GM11168 (cell line): Measurements from ENCODE around the gene MLLT1.
"Not testable (repeated sequence)": the region's sequence is repeated elsewhere in the genome, so short reads cannot be mapped to it uniquely, and the experiment has no call there.

ENCODE experiments used
- in situ Hi-C: fragments of 300-500 bp; cut with MboI; formaldehyde crosslinking; loops from one replicate; pipeline ENCODE4 v1.12.0; 2022; ENCODE audit warnings: low sequenced_read_pairs; ENCODE audit not compliant: unreplicated experiment

MLLT1 gene

GRCh38 chr19:6279931-6280591 is at the start of gene MLLT1:
Gene MLLT1 (minus strand): TSS chr19:6279975. CDS start chr19:6279784, 191 bp downstream.
- in situ Hi-C loops, result no loop called here

- in situ Hi-C loops, result no loop called here
Observed at GRCh38 chr19:6326815-6327214, 47.0 kb upstream of the MLLT1 start.

DNA sequence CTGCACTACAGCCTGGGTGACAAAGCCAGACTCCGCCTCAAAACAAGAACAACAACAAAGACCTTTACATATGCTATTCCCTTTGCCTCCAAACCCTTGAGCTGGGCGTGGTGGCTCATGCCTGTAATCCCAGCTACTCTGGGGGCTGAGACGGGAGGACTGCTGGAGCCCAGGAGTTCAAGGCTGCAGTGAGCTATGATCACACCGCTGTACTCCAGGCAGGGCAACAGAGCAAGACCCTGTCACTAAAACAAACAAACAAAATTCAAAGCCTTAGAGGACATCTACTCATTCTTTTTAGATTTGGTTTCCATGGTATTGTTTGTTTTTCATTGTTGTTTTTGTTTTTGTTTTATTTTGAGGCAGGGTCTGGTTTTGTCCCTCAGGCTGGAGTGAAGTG is 45.8 kb upstream of the MLLT1 start:
- in situ Hi-C loops, result no loop called here

- in situ Hi-C loops, result no loop called here
Observed at GRCh38 chr19:6324757-6325156, 45.0 kb upstream of the MLLT1 start.

- in situ Hi-C loops, result no loop called here
Observed at GRCh38 chr19:6322284-6322683, 42.5 kb upstream of the MLLT1 start.

- in situ Hi-C loops, result no loop called here
Observed at GRCh38 chr19:6319376-6319775, 39.6 kb upstream of the MLLT1 start.

GRCh38 chr19:6318772-6319171 is 39.0 kb upstream of the MLLT1 start:
- in situ Hi-C loops, result no loop called here

- in situ Hi-C loops, result not testable (repeated sequence)
Observed at GRCh38 chr19:6315646-6316045, 35.9 kb upstream of the MLLT1 start.

GRCh38 chr19:6313398-6313969 is 33.7 kb upstream of the MLLT1 start:
- in situ Hi-C loops, result no loop called here

- in situ Hi-C loops, result no loop called here
Observed at GRCh38 chr19:6312018-6312417, 32.2 kb upstream of the MLLT1 start.

- in situ Hi-C loops, result no loop called here
Observed at GRCh38 chr19:6298413-6298812, 18.6 kb upstream of the MLLT1 start.

DNA sequence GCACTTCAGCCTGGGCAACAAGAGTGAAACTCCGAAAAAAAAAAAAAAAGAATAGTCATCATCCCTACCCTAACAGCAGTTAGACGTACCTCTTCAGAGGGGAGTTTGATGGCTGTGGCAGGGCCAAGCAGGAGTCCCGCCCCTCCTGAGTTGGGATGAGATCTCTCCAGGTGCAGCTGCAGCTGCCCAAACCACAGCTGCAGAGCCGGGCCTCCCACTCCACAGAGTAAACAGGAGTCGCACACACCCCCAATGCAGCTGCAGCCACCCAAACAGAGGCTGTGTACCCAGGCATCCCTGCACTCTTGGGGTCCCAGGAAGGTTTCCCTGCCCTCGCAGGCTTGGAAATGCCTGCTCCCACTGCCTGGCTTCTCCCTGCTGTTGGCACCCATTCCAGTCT is 17.4 kb upstream of the MLLT1 start:
- in situ Hi-C loops, result no loop called here

GRCh38 chr19:6292006-6292405 is 12.2 kb upstream of the MLLT1 start:
- in situ Hi-C loops, result no loop called here

DNA sequence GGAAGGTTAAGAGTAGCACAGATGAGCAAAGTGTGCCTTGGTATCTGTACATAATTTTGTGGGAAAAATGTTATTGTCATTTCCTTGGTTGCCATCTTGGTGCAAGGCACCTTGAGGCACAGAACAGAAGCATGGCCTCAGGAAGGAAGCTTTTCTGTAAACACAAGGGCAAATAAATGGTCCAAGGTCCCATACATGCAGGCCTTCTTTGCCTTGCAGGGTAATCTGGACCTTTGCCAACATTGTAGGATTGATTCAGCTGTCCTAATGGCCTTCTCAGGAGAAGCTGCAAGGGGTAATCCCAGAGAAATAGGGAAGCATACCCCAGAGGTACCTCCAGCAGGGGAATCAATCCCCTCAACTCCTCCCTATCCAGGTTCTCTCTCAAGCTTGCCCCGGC is 9.0 kb upstream of the MLLT1 start:
- in situ Hi-C loops, result no loop called here

DNA sequence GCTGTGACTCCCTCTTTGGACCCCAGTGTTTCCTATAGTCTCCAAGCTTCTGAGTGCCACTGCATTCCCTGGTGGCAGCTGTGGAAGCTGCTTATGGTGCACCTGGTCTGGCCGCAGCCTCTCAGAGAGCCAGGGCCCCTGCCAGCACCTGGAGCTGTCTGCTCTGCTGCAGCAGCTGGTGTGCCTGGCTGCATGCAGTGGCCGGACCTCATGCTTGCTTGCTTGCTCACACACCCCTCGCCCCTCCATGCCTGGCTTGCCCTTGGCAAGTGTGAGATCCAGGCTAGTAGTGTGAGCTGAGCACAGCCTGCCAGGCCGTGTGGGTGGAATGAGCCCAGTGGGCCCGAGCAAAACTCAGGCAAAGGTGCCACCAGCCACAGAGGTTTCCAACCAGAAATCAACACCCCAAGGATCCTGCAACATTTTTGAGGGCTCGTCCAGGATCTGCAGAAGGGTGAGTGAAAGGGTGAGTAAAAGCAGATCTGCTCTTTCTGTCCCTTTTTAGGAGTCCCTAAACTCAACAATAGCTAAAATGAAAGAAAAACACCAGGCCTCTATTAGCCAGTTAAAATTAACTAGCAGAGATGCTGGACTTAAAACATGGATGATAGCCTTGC is 7.6 kb upstream of the MLLT1 start:
- in situ Hi-C loops, result no loop called here

DNA sequence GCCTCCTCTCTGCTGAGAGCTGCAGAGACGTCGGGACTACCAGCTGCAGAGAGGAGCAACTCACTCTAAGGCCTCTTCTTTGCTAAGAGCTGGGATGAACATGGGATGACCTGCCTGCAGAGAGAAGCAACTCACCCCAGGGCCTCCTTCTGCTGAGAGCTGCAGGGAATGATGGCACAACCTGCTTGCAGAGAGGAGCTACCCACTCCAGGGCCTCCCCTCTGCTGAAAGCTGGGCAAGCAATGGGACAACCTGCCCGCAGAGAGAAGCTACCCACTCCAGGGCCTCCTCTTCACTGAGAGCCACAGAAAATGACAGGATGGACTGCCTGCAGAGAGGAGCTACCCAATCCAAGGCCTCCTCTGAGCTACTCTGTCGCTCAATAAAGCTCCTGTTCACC is 6.9 kb upstream of the MLLT1 start:
- in situ Hi-C loops, result no loop called here

GRCh38 chr19:6282393-6282792 is 2.6 kb upstream of the MLLT1 start:
- in situ Hi-C loops, result not testable (repeated sequence)

- in situ Hi-C loops, result no loop called here
Observed at GRCh38 chr19:6279620-6279930, 200 bp downstream of the MLLT1 start.

GRCh38 chr19:6278740-6279619 is 795 bp downstream of the MLLT1 start:
- in situ Hi-C loops, result no loop called here

- in situ Hi-C loops, result no loop called here
Observed at GRCh38 chr19:6278051-6278450, 1.7 kb downstream of the MLLT1 start.

- in situ Hi-C loops, result no loop called here
Observed at GRCh38 chr19:6276447-6276846, 3.3 kb downstream of the MLLT1 start.
